Endometrium (tissue), 2 donors: ENCODE results near the gene TCL1A.
A peak's percentile ranks its signal among the peaks of the same experiment; 100 is the strongest.

Source experiments
- FAIRE-seq: peaks from 2 replicates; lab custom pipeline; 2012; peaks lifted over from hg19 to GRCh38; lab: Jason Lieb, UNC
- donor health status: control.
- donor health status: control.

The TCL1A gene

GRCh38 chr14:95705518-95705917, 8.4 kb downstream of the TCL1A start:
- peak; percentile 15 for FAIRE-seq

- FAIRE-seq = no peak
These were observed 10.1 kb downstream of the TCL1A start for GRCh38 chr14:95703805-95704204.

- FAIRE-seq = no peak
These were observed 10.6 kb downstream of the TCL1A start for GRCh38 chr14:95703341-95703740.

- FAIRE-seq = peak; percentile 92
These were observed 12.1 kb downstream of the TCL1A start for GRCh38 chr14:95701846-95702221.

GRCh38 chr14:95700221-95700976, 13.5 kb downstream of the TCL1A start:
- no peak for FAIRE-seq

GRCh38 chr14:95699412-95699811, 14.5 kb downstream of the TCL1A start:
- FAIRE-seq = no peak

- FAIRE-seq = no peak
These were observed 15.6 kb downstream of the TCL1A start for GRCh38 chr14:95698287-95698686.

- no peak for FAIRE-seq
These were observed 16.2 kb downstream of the TCL1A start for GRCh38 chr14:95697764-95698163.

- no peak for FAIRE-seq
These were observed 17.2 kb downstream of the TCL1A start for GRCh38 chr14:95696741-95697140.

GRCh38 chr14:95695913-95696312, 18.0 kb downstream of the TCL1A start:
- FAIRE-seq = no peak

- FAIRE-seq = no peak
These were observed 18.9 kb downstream of the TCL1A start for GRCh38 chr14:95695051-95695450.

- FAIRE-seq = no peak
These were observed 21.8 kb downstream of the TCL1A start for GRCh38 chr14:95692109-95692508.

GRCh38 chr14:95691591-95691990, 22.3 kb downstream of the TCL1A start:
- no peak for FAIRE-seq

- no peak for FAIRE-seq
These were observed 23.1 kb downstream of the TCL1A start for GRCh38 chr14:95690815-95691214.

- FAIRE-seq = no peak
These were observed 24.5 kb downstream of the TCL1A start for GRCh38 chr14:95689441-95689840.

- FAIRE-seq = no peak
These were observed 27.0 kb downstream of the TCL1A start for GRCh38 chr14:95686935-95687334.

GRCh38 chr14:95685978-95686922, 27.7 kb downstream of the TCL1A start, which contains the start of gene TCL1B:
TCL1B (plus strand) TSS chr14:95686426; CDS start chr14:95686468, 42 bp downstream.
- no peak for FAIRE-seq

GRCh38 chr14:95683793-95684192, 30.1 kb downstream of the TCL1A start:
- no peak for FAIRE-seq

GRCh38 chr14:95681153-95681552, 32.8 kb downstream of the TCL1A start:
- no peak for FAIRE-seq

- FAIRE-seq = no peak
These were observed 33.8 kb downstream of the TCL1A start for GRCh38 chr14:95679998-95680735.

GRCh38 chr14:95679148-95679815, 34.6 kb downstream of the TCL1A start:
- FAIRE-seq = no peak
